Rectal smooth muscle tissue (tissue), 1 donor: ENCODE measurements around the gene MCC.

Experiments used
- H3K27ac ChIP-seq: one replicate; pipeline ENCODE4 v1.7.0; 2013; ENCODE audit warnings: low read depth, low read length, inconsistent platforms
- H3K27me3 ChIP-seq: one replicate; pipeline ENCODE4 v1.7.0; 2013; ENCODE audit warnings: low read length; ENCODE audit not compliant: control insufficient read depth, insufficient read depth
- H3K36me3 ChIP-seq: one replicate; pipeline ENCODE4 v1.7.0; 2013; ENCODE audit warnings: low read length; ENCODE audit not compliant: control insufficient read depth, insufficient read depth
- H3K4me1 ChIP-seq: one replicate; pipeline ENCODE4 v1.7.0; 2013; ENCODE audit warnings: low read length; ENCODE audit not compliant: control insufficient read depth, insufficient read depth
- H3K4me3 ChIP-seq: one replicate; pipeline ENCODE4 v1.7.0; 2013; ENCODE audit warnings: low read length
- H3K9ac ChIP-seq: one replicate; pipeline ENCODE4 v1.7.0; 2013; ENCODE audit warnings: low read length

The MCC gene

GRCh38 chr5:113201715-113202114 is 286.5 kb downstream of the MCC start:
- Histone ChIP-seq H3K4me3 (no peak overlapping the region), H3K27ac (no peak overlapping the region), H3K4me1 (no peaks in the 10 kb centered on the region), H3K27me3 (no peaks in the 10 kb centered on the region), H3K36me3 (no peaks in the 10 kb centered on the region), H3K9ac (no peak overlapping the region)

GRCh38 chr5:113199122-113199905 is 288.9 kb downstream of the MCC start:
- H3K9ac ChIP-seq = no peak overlapping the region
- no peaks in the 10 kb centered on the region for H3K27me3 ChIP-seq
- no peaks in the 10 kb centered on the region for H3K4me1 ChIP-seq

GRCh38 chr5:113197456-113198200 is 290.6 kb downstream of the MCC start:
- Histone ChIP-seq H3K27me3 (no peaks in the 10 kb centered on the region), H3K4me1 (no peaks in the 10 kb centered on the region), H3K4me3 (no peak overlapping the region)

More at GRCh38 chr5:113199122-113199905, 288.9 kb downstream of the MCC start:
- Histone ChIP-seq H3K27ac (no peak overlapping the region), H3K36me3 (no peaks in the 10 kb centered on the region), H3K4me3 (no peak overlapping the region)

GRCh38 chr5:113195771-113196170 is 292.5 kb downstream of the MCC start:
- Histone ChIP-seq H3K27me3 (no peaks in the 10 kb centered on the region), H3K4me3 (no peak overlapping the region), H3K9ac (no peak overlapping the region), H3K36me3 (no peaks in the 10 kb centered on the region), H3K27ac (no peak overlapping the region), H3K4me1 (no peaks in the 10 kb centered on the region)

More at GRCh38 chr5:113197456-113198200, 290.6 kb downstream of the MCC start:
- Histone ChIP-seq H3K36me3 (no peaks in the 10 kb centered on the region), H3K27ac (no peak overlapping the region), H3K9ac (no peak overlapping the region)

- H3K4me3 ChIP-seq = no peak overlapping the region
- no peaks in the 10 kb centered on the region for H3K4me1 ChIP-seq
- no peak overlapping the region for H3K27ac ChIP-seq
- H3K27me3 ChIP-seq = no peaks in the 10 kb centered on the region
- no peaks in the 10 kb centered on the region for H3K36me3 ChIP-seq
- H3K9ac ChIP-seq = no peak overlapping the region
These were observed 293.0 kb downstream of the MCC start for GRCh38 chr5:113195251-113195650.

GRCh38 chr5:113194591-113194990 is 293.7 kb downstream of the MCC start:
- no peaks in the 10 kb centered on the region for H3K36me3 ChIP-seq
- H3K4me3 ChIP-seq = no peak overlapping the region
- H3K4me1 ChIP-seq = no peaks in the 10 kb centered on the region

GRCh38 chr5:113194125-113194524 is 294.1 kb downstream of the MCC start:
- Histone ChIP-seq H3K4me3 (no peak overlapping the region), H3K4me1 (no peaks in the 10 kb centered on the region), H3K27me3 (no peaks in the 10 kb centered on the region)

More at GRCh38 chr5:113194591-113194990, 293.7 kb downstream of the MCC start:
- no peak overlapping the region for H3K27ac ChIP-seq
- H3K9ac ChIP-seq = no peak overlapping the region
- no peaks in the 10 kb centered on the region for H3K27me3 ChIP-seq

GRCh38 chr5:113193311-113193978 is 294.8 kb downstream of the MCC start:
- no peaks in the 10 kb centered on the region for H3K36me3 ChIP-seq
- no peaks in the 10 kb centered on the region for H3K27me3 ChIP-seq
- H3K9ac ChIP-seq = no peak overlapping the region
- no peak overlapping the region for H3K4me3 ChIP-seq
- no peak overlapping the region for H3K27ac ChIP-seq
- no peaks in the 10 kb centered on the region for H3K4me1 ChIP-seq

More at GRCh38 chr5:113194125-113194524, 294.1 kb downstream of the MCC start:
- H3K9ac ChIP-seq = no peak overlapping the region
- H3K36me3 ChIP-seq = no peaks in the 10 kb centered on the region
- no peak overlapping the region for H3K27ac ChIP-seq

GRCh38 chr5:113192541-113192940 is 295.7 kb downstream of the MCC start:
- H3K27ac ChIP-seq = no peak overlapping the region
- no peaks in the 10 kb centered on the region for H3K4me1 ChIP-seq
- H3K4me3 ChIP-seq = no peak overlapping the region
- no peak overlapping the region for H3K9ac ChIP-seq
- H3K27me3 ChIP-seq = no peaks in the 10 kb centered on the region
- H3K36me3 ChIP-seq = no peaks in the 10 kb centered on the region

GRCh38 chr5:113190347-113190746 is 297.9 kb downstream of the MCC start:
- Histone ChIP-seq H3K27me3 (no peaks in the 10 kb centered on the region), H3K36me3 (no peaks in the 10 kb centered on the region), H3K9ac (no peak overlapping the region), H3K4me3 (no peak overlapping the region), H3K27ac (no peak overlapping the region), H3K4me1 (no peaks in the 10 kb centered on the region)

- Histone ChIP-seq H3K9ac (no peak overlapping the region), H3K4me1 (no peaks in the 10 kb centered on the region)
These were observed 299.0 kb downstream of the MCC start for GRCh38 chr5:113189291-113189690.

GRCh38 chr5:113188436-113188835 is 299.8 kb downstream of the MCC start:
- Histone ChIP-seq H3K36me3 (no peaks in the 10 kb centered on the region), H3K4me1 (no peaks in the 10 kb centered on the region), H3K4me3 (no peak overlapping the region), H3K27me3 (no peaks in the 10 kb centered on the region), H3K27ac (no peak overlapping the region), H3K9ac (no peak overlapping the region)

More at GRCh38 chr5:113189291-113189690, 299.0 kb downstream of the MCC start:
- Histone ChIP-seq H3K36me3 (no peaks in the 10 kb centered on the region), H3K27ac (no peak overlapping the region), H3K4me3 (no peak overlapping the region), H3K27me3 (no peaks in the 10 kb centered on the region)
